Gastroesophageal sphincter (tissue), 3 donors: ENCODE results near the gene SERPINA3.

Experiments used
- EP300 ChIP-seq: sonication (generic); formaldehyde crosslinking; IDR thresholded peaks from one replicate; pipeline ENCODE4 v1.6.1; 2017; ENCODE audit warnings: antibody characterized with exemption, mild to moderate bottlenecking
- POLR2A ChIP-seq, 2 donors: fragments of 450-650 bp; IDR thresholded peaks; one replicate each; pipeline ENCODE4 v1.6.1; 2017; ENCODE audit warnings: antibody characterized with exemption in 2 of 2, mild to moderate bottlenecking in 2 of 2, moderate library complexity in 1 of 2
- POLR2AphosphoS5 ChIP-seq: sonication (generic); formaldehyde crosslinking; IDR thresholded peaks from one replicate; pipeline ENCODE4 v1.6.1; 2017; ENCODE audit warnings: antibody characterized with exemption
- TF ChIP-seq, protein P1 (sequence below), 4 experiments: fragments of 200-600 bp in 2 of 4; fragments of 450-650 bp in 2 of 4; sonication (generic) in 1 of 4; IDR thresholded peaks; one replicate each; pipeline ENCODE4 v1.5.1; 2017 to 2019; ENCODE audit warnings: antibody characterized with exemption in 4 of 4, mild to moderate bottlenecking in 2 of 4, moderate library complexity in 2 of 4

DNA sequence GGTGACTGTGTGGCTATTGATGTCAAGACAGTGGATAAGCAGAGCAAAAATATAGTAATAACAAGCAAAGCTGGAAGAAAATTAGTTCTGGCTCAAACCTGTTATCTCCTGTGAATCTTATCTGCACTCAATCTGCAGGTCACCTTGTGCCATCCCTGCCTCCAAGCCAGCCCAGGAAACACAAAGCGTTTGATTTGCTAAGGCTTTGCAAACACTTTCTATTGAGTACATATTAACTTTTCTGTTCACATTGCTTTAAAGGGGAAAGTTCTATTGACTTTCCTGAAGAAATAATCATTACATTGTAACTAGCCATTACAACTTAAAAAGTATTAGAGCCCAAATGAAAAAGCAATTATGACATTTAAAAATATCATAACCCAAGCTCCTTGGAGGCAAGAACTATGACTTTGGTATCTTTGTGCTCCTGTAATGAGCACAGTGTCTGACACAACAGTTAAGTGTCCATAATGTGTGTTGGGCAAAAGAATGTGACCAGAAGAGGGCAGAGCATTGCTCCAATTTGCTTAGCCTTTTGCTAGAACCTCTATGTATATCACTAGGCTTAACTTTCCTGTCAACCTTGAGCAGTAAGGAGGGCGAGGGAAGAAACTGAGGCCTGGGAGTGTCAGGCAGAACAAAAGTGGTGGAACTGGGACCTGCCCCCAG is 24.7 kb downstream of the SERPINA3 start:
- TF ChIP-seq, protein P1, sequence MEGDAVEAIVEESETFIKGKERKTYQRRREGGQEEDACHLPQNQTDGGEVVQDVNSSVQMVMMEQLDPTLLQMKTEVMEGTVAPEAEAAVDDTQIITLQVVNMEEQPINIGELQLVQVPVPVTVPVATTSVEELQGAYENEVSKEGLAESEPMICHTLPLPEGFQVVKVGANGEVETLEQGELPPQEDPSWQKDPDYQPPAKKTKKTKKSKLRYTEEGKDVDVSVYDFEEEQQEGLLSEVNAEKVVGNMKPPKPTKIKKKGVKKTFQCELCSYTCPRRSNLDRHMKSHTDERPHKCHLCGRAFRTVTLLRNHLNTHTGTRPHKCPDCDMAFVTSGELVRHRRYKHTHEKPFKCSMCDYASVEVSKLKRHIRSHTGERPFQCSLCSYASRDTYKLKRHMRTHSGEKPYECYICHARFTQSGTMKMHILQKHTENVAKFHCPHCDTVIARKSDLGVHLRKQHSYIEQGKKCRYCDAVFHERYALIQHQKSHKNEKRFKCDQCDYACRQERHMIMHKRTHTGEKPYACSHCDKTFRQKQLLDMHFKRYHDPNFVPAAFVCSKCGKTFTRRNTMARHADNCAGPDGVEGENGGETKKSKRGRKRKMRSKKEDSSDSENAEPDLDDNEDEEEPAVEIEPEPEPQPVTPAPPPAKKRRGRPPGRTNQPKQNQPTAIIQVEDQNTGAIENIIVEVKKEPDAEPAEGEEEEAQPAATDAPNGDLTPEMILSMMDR (IDR thresholded peaks at IDR 0.05): no peak
- no peak for TF ChIP-seq POLR2A (IDR thresholded peaks at IDR 0.05)
- TF ChIP-seq POLR2AphosphoS5: no peak
- TF ChIP-seq EP300: no peak
